ENCODE data around the gene SLC17A8. TPM values are rescaled to one million over a fixed set of nuclear protein-coding genes. Genes with fewer than 3 reads are reported as not detected.

SLC17A8 gene
- total RNA-seq, 1 experiment from 2014 or later: not detected

GRCh38 chr12:100364324-100364723 lies 7.5 kb downstream of the SLC17A8 start:
- no CpG with 5 or more reads among the region's 4 CpGs for whole genome bisulfite sequencing (ENCODE audit: extremely low coverage, insufficient read length, low lambda C conversion rate)
- H3K36me3 Mint-ChIP-seq (ENCODE audit: insufficient read depth in 1 of 3, low read depth in 3 of 3): peaks cover 0 to under 1% (median under 1%) of the 10 kb centered on the region in 3 experiments; a peak in 2 of 7 replicates

More at GRCh38 chr12:100364324-100364723, 7.5 kb downstream of the SLC17A8 start:
- H3K18ac ChIP-seq (ENCODE audit: insufficient read length, low read depth, low read length): no peak overlapping the region
- no peak overlapping the region for H3K23ac ChIP-seq (ENCODE audit: insufficient read length, low read depth, low read length)
- H4K8ac ChIP-seq (replicated peaks; ENCODE audit: insufficient read length, low read depth, low read length): no peak overlapping the region
- H2BK15ac ChIP-seq (ENCODE audit: low read depth, low read length): no peak overlapping the region
- H3K4me1 Mint-ChIP-seq: no peaks in the 10 kb centered on the region
- no peak overlapping the region for H3K56ac ChIP-seq (ENCODE audit: insufficient read length, low read depth, low read length)
- H2BK5ac ChIP-seq (ENCODE audit: insufficient read length, low read length): no peak overlapping the region
- no peak overlapping the region for H3K14ac ChIP-seq (ENCODE audit: insufficient read depth, low read length)
- no peak overlapping the region for H2AK5ac ChIP-seq (ENCODE audit: insufficient read length, low read length)
- TF ChIP-seq, protein P1, sequence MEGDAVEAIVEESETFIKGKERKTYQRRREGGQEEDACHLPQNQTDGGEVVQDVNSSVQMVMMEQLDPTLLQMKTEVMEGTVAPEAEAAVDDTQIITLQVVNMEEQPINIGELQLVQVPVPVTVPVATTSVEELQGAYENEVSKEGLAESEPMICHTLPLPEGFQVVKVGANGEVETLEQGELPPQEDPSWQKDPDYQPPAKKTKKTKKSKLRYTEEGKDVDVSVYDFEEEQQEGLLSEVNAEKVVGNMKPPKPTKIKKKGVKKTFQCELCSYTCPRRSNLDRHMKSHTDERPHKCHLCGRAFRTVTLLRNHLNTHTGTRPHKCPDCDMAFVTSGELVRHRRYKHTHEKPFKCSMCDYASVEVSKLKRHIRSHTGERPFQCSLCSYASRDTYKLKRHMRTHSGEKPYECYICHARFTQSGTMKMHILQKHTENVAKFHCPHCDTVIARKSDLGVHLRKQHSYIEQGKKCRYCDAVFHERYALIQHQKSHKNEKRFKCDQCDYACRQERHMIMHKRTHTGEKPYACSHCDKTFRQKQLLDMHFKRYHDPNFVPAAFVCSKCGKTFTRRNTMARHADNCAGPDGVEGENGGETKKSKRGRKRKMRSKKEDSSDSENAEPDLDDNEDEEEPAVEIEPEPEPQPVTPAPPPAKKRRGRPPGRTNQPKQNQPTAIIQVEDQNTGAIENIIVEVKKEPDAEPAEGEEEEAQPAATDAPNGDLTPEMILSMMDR (conservative IDR thresholded peaks at IDR 0.05): no peak
- no peak overlapping the region for H2BK20ac ChIP-seq (ENCODE audit: low read depth, low read length, poor library complexity, severe bottlenecking)
- no peak overlapping the region for H4K5ac ChIP-seq (ENCODE audit: insufficient read length, low read depth, low read length)
- no peak overlapping the region for H2BK120ac ChIP-seq (ENCODE audit: low read depth, low read length, poor library complexity, severe bottlenecking)
- no peak overlapping the region for H3K9ac ChIP-seq (ENCODE audit: extremely low read depth, insufficient read length, low read length)
- H3K4me1 ChIP-seq (ENCODE audit: insufficient read depth, low read length): no peaks in the 10 kb centered on the region
- H3K79me1 ChIP-seq (ENCODE audit: insufficient read depth, low read depth, low read length, poor library complexity, severe bottlenecking): no peaks in the 10 kb centered on the region
- H2BK12ac ChIP-seq (ENCODE audit: insufficient read length, low read depth, low read length): no peak overlapping the region
- H3K4me3 Mint-ChIP-seq: no peak overlapping the region
- H3K9me3 Mint-ChIP-seq: peaks cover 0 to under 1% of the 10 kb centered on the region in 2 experiments; a peak in 1 of 5 replicates
- no peak for DNase-seq
- no peak overlapping the region for H3K4ac ChIP-seq (ENCODE audit: low read depth, low read length)
- no peak overlapping the region for H3K27ac Mint-ChIP-seq
- H3T11ph ChIP-seq (ENCODE audit: low read length): no peak overlapping the region
- H3K27me3 Mint-ChIP-seq (ENCODE audit: low read depth): no peaks in the 10 kb centered on the region; the same call in 1 of the 2 replicates
- no peak overlapping the region for H2AFZ ChIP-seq (ENCODE audit: low read length)
- H3K9me3 ChIP-seq (ENCODE audit: control insufficient read depth, low read depth, low read length): no peaks in the 10 kb centered on the region
- no peaks in the 10 kb centered on the region for H3K23me2 ChIP-seq (ENCODE audit: insufficient read length, low read depth, low read length, poor library complexity, severe bottlenecking)
- H4K20me1 ChIP-seq (ENCODE audit: control insufficient read depth, insufficient read depth, insufficient read length): no peaks in the 10 kb centered on the region
- H3K27ac ChIP-seq (ENCODE audit: insufficient read length, low read depth, low read length): no peak overlapping the region
- H3K79me2 ChIP-seq (ENCODE audit: insufficient read depth, low read length): no peaks in the 10 kb centered on the region
- no peak overlapping the region for H4K91ac ChIP-seq (ENCODE audit: insufficient read length, low read depth, low read length)
- H3K27me3 ChIP-seq (ENCODE audit: insufficient read depth, low read length): no peaks in the 10 kb centered on the region
- H3K4me2 ChIP-seq (ENCODE audit: insufficient read depth, insufficient read length, low read length): no peak overlapping the region
